Stomach (tissue), 4 donors: ENCODE results near the gene TMEM130.
"Not testable (repeated sequence)": the region's sequence is repeated elsewhere in the genome, so short reads cannot be mapped to it uniquely, and the experiment has no call there.

Experiments
- CTCF ChIP-seq, 7 experiments: fragments of 450-650 bp in 4 of 7; fragments of 200-600 bp in 3 of 7; sonication (generic) in 3 of 7; IDR thresholded peaks; one replicate each; pipeline ENCODE4 v1.5.1; 2016 to 2019; ENCODE audit warnings: antibody characterized with exemption in 7 of 7, control low read depth in 2 of 7, mild to moderate bottlenecking in 1 of 7
- EP300 ChIP-seq: sonication (generic); formaldehyde crosslinking; IDR thresholded peaks from one replicate; pipeline ENCODE4 v1.6.1; 2017; ENCODE audit warnings: antibody characterized with exemption
- POLR2A ChIP-seq, 4 donors: fragments of 450-650 bp; IDR thresholded peaks; one replicate each; pipeline ENCODE4 v1.6.1; 2016; ENCODE audit warnings: antibody characterized with exemption in 4 of 4, control low read depth in 2 of 4, mild to moderate bottlenecking in 1 of 4, moderate library complexity in 1 of 4
- POLR2AphosphoS5 ChIP-seq, 3 donors: sonication (generic); formaldehyde crosslinking; IDR thresholded peaks; one replicate each; pipeline ENCODE4 v1.6.1; 2016; ENCODE audit warnings: antibody characterized with exemption in 3 of 3

GRCh38 chr7:98842552-98842951 lies 27.3 kb downstream of the TMEM130 start:
- TF ChIP-seq CTCF (IDR thresholded peaks at IDR 0.05); EP300; POLR2AphosphoS5 (IDR thresholded peaks at IDR 0.05); POLR2A (IDR thresholded peaks at IDR 0.05): not testable (repeated sequence)
